ENCODE measurements around the gene HMGN4. TPM values are rescaled to one million over a fixed set of nuclear protein-coding genes. Genes with fewer than 3 reads are reported as not detected.

The HMGN4 gene
- total and polyA plus RNA-seq, 9 of the 15 experiments (the other 6 are each of a cell fraction or from before 2014, with no cell fraction given): 35.4 to 134 (median 94.1) TPM

- TF ChIP-seq ZNF41 (CRISPR knock-in tag; conservative IDR thresholded peaks at IDR 0.05) (peak; percentile 65; the same call in 1 of the 2 replicates), CBX2 (IDR thresholded peaks at IDR 0.05; ENCODE audit: insufficient read depth, low read length, poor library complexity, severe bottlenecking) (no peak), KDM1A (IDR thresholded peaks at IDR 0.05) (peak in 1 of 2 experiments; percentile 20; a peak in 1 of 4 replicates), AFF4 (CRISPR knock-in tag; IDR thresholded peaks at IDR 0.05) (0 out of 2 replicates have a peak, but pooled peaks have one; percentile 86)
- TF ChIP-seq, protein P1, sequence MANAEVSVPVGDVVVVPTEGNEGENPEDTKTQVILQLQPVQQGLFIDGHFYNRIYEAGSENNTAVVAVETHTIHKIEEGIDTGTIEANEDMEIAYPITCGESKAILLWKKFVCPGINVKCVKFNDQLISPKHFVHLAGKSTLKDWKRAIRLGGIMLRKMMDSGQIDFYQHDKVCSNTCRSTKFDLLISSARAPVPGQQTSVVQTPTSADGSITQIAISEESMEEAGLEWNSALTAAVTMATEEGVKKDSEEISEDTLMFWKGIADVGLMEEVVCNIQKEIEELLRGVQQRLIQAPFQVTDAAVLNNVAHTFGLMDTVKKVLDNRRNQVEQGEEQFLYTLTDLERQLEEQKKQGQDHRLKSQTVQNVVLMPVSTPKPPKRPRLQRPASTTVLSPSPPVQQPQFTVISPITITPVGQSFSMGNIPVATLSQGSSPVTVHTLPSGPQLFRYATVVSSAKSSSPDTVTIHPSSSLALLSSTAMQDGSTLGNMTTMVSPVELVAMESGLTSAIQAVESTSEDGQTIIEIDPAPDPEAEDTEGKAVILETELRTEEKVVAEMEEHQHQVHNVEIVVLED (CRISPR knock-in tag; IDR thresholded peaks at IDR 0.05): peak; percentile 26; the same call in 1 of the 2 replicates
- TF ChIP-seq, protein P2, sequence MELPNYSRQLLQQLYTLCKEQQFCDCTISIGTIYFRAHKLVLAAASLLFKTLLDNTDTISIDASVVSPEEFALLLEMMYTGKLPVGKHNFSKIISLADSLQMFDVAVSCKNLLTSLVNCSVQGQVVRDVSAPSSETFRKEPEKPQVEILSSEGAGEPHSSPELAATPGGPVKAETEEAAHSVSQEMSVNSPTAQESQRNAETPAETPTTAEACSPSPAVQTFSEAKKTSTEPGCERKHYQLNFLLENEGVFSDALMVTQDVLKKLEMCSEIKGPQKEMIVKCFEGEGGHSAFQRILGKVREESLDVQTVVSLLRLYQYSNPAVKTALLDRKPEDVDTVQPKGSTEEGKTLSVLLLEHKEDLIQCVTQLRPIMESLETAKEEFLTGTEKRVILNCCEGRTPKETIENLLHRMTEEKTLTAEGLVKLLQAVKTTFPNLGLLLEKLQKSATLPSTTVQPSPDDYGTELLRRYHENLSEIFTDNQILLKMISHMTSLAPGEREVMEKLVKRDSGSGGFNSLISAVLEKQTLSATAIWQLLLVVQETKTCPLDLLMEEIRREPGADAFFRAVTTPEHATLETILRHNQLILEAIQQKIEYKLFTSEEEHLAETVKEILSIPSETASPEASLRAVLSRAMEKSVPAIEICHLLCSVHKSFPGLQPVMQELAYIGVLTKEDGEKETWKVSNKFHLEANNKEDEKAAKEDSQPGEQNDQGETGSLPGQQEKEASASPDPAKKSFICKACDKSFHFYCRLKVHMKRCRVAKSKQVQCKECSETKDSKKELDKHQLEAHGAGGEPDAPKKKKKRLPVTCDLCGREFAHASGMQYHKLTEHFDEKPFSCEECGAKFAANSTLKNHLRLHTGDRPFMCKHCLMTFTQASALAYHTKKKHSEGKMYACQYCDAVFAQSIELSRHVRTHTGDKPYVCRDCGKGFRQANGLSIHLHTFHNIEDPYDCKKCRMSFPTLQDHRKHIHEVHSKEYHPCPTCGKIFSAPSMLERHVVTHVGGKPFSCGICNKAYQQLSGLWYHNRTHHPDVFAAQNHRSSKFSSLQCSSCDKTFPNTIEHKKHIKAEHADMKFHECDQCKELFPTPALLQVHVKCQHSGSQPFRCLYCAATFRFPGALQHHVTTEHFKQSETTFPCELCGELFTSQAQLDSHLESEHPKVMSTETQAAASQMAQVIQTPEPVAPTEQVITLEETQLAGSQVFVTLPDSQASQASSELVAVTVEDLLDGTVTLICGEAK (IDR thresholded peaks at IDR 0.05): peak; percentile 91
- TF ChIP-seq, protein P2 (CRISPR knock-in tag; IDR thresholded peaks at IDR 0.05): no peak
These were observed 5.3 kb upstream of the HMGN4 start (continued) for GRCh38 chr6:26532699-26533531.

All from K562 (cell line).